ACHN (cell line): Measurements from ENCODE around the gene AOPEP.
"Not testable (repeated sequence)": the region's sequence is repeated elsewhere in the genome, so short reads cannot be mapped to it uniquely, and the experiment has no call there.

Experiments used
- DNase-seq: peaks from one replicate; pipeline ENCODE4 v3.0.0-alpha.2; 2015
- in situ Hi-C: cut with HindIII; loops from 2 replicates; pipeline ENCODE4 v1.10.0; 2017; ENCODE audit warnings: low sequenced_read_pairs, low pct_ligation_motif_present, low pct_unique_long_range_greater_than_20kb

AOPEP gene

GRCh38 chr9:95003689-95004410 is 277.4 kb downstream of the AOPEP start:
- in situ Hi-C loops = no loop called here
- DNase-seq = peak; percentile 63

- peak; percentile 45 for DNase-seq
- in situ Hi-C loops = no loop called here
These were observed 278.1 kb downstream of the AOPEP start for GRCh38 chr9:95004411-95005277.

- in situ Hi-C loops = no loop called here
- no peak for DNase-seq
These were observed 279.0 kb downstream of the AOPEP start for GRCh38 chr9:95005278-95006143.

- in situ Hi-C loops = no loop called here
- DNase-seq = no peak
These were observed 280.8 kb downstream of the AOPEP start for GRCh38 chr9:95007226-95007869.

- peak; percentile 33 for DNase-seq
- in situ Hi-C loops = no loop called here
These were observed 281.8 kb downstream of the AOPEP start for GRCh38 chr9:95008151-95008771.

GRCh38 chr9:95009459-95009858 is 283.0 kb downstream of the AOPEP start:
- in situ Hi-C loops = no loop called here

GRCh38 chr9:95010431-95010838 is 283.9 kb downstream of the AOPEP start:
- DNase-seq = no peak
- in situ Hi-C loops = no loop called here

More at GRCh38 chr9:95009459-95009858, 283.0 kb downstream of the AOPEP start:
- no peak for DNase-seq

- no peak for DNase-seq
These were observed 285.7 kb downstream of the AOPEP start for GRCh38 chr9:95012035-95012708.

GRCh38 chr9:95012902-95013301 is 286.4 kb downstream of the AOPEP start:
- DNase-seq = no peak
- in situ Hi-C loops = no loop called here

More at GRCh38 chr9:95012035-95012708, 285.7 kb downstream of the AOPEP start:
- in situ Hi-C loops = no loop called here

- no peak for DNase-seq
- in situ Hi-C loops = no loop called here
These were observed 288.4 kb downstream of the AOPEP start for GRCh38 chr9:95014917-95015316.

- DNase-seq = no peak
- in situ Hi-C loops = no loop called here
These were observed 289.1 kb downstream of the AOPEP start for GRCh38 chr9:95015569-95015968.

GRCh38 chr9:95017062-95017461 is 290.6 kb downstream of the AOPEP start:
- DNase-seq = no peak

GRCh38 chr9:95017661-95018060 is 291.2 kb downstream of the AOPEP start:
- DNase-seq = no peak
- in situ Hi-C loops = no loop called here

More at GRCh38 chr9:95017062-95017461, 290.6 kb downstream of the AOPEP start:
- in situ Hi-C loops = no loop called here

GRCh38 chr9:95018099-95018936 is 291.8 kb downstream of the AOPEP start:
- peak; percentile 73 for DNase-seq
- in situ Hi-C loops = no loop called here

GRCh38 chr9:95020644-95021043 is 294.1 kb downstream of the AOPEP start:
- in situ Hi-C loops, DNase-seq: not testable (repeated sequence)

GRCh38 chr9:95021166-95021886 is 294.8 kb downstream of the AOPEP start:
- in situ Hi-C loops = no loop called here

More at GRCh38 chr9:95021166-95021886, 294.8 kb downstream of the AOPEP start:
- DNase-seq = no peak
